Mesodermal cell (in vitro differentiated cells): ENCODE results near the gene SLC16A5.
A peak's percentile ranks its signal among the peaks of the same experiment; 100 is the strongest.
"Not testable (repeated sequence)": the region's sequence is repeated elsewhere in the genome, so short reads cannot be mapped to it uniquely, and the experiment has no call there.

Source experiments
- H3K27ac ChIP-seq: 2 replicates; pipeline ENCODE4 v1.7.0; 2013; ENCODE audit warnings: mild to moderate bottlenecking, low read depth, low read length, moderate library complexity; ENCODE audit not compliant: severe bottlenecking
- H3K36me3 ChIP-seq: 2 replicates; pipeline ENCODE4 v1.7.1; 2013; ENCODE audit warnings: mild to moderate bottlenecking, low read length, moderate library complexity; ENCODE audit not compliant: control insufficient read depth, insufficient read depth
- H3K4me1 ChIP-seq: one replicate; pipeline ENCODE4 v1.7.1; 2013; ENCODE audit warnings: mild to moderate bottlenecking, low read length; ENCODE audit not compliant: insufficient read depth, control insufficient read depth, poor library complexity, severe bottlenecking
- H3K4me3 ChIP-seq: 2 replicates; pipeline ENCODE4 v1.7.0; 2013; ENCODE audit warnings: low read length, control low read depth, mild to moderate bottlenecking; ENCODE audit not compliant: insufficient read depth, poor library complexity, severe bottlenecking; ENCODE audit errors: extremely low read depth
- H3K9me3 ChIP-seq: 2 replicates; pipeline ENCODE4 v1.7.1; 2013; ENCODE audit warnings: mild to moderate bottlenecking, low read length, moderate library complexity; ENCODE audit not compliant: control insufficient read depth
- WGBS, 2 experiments: methylation state at CpG; one replicate each; pipeline ENCODE4 v1.1.5; 2013; ENCODE audit warnings: missing lambda C conversion rate in 2 of 2; ENCODE audit not compliant: insufficient coverage in 2 of 2; 5-methylcytosine and 5-hydroxymethylcytosine counted together

The SLC16A5 gene

DNA sequence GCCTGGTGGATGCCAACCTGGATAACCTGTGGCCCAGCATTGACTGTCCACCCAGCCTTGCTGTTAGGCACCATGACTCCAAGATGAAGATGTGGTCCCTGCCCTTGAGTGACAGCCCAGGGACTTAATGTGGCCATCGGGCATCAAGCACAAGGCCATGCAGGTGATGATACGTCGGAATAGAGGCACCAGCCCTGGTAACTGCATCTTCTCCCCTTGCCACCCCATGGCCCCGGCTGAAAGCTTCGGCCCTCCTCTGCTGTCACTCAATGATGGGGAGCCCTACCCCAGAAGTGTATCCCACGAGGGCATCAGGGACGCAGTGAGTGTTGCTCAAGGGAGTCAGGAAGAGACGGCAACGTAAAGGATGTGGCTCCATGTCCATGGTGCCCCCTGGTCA lies 41.8 kb downstream of the SLC16A5 start:
- Histone ChIP-seq H3K27ac (no peak overlapping the region), H3K36me3 (peaks cover 21% of the 10 kb centered on the region), H3K4me3 (no peak overlapping the region), H3K4me1 (peaks cover 10% of the 10 kb centered on the region), H3K9me3 (no peaks in the 10 kb centered on the region)
- 87 to 91% methylated on average over 9 of the region's 9 CpGs for WGBS, 2 experiments

DNA sequence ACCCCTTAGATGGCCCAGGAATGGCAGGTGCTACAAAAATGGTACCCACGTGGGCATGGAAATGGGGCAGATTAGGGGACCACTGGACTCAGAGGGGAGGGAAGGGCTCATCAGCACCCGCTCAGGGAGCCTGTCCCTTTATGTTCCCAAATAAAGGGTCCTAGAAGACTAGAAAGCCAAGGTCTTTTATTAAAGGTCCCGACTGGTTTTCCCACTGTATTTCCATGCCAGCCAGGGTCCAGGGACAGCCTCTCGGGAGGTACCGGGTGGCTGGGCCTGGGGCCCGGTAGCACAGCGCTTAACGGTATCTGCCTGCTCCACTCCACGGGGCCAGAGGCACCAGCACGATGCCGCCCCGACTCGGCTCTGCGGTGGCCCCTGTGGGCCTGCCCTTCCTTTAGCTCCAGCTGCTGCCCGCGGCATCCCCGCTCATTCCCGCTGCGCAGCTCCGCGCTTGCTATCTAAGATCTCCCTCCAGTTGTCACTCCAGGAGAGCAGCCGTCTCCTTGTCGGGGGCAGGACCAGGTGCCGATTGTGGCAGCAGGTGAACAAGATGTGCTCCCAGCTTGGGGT lies 42.4 kb downstream of the SLC16A5 start:
- Histone ChIP-seq H3K4me3 (peak overlapping the region; percentile 86), H3K36me3 (peaks cover 26% of the 10 kb centered on the region), H3K27ac (no peak overlapping the region), H3K9me3 (no peaks in the 10 kb centered on the region), H3K4me1 (peaks cover 12% of the 10 kb centered on the region)
- WGBS, 2 experiments: 85 to 90% methylated on average over 24 of the region's 24 CpGs

DNA sequence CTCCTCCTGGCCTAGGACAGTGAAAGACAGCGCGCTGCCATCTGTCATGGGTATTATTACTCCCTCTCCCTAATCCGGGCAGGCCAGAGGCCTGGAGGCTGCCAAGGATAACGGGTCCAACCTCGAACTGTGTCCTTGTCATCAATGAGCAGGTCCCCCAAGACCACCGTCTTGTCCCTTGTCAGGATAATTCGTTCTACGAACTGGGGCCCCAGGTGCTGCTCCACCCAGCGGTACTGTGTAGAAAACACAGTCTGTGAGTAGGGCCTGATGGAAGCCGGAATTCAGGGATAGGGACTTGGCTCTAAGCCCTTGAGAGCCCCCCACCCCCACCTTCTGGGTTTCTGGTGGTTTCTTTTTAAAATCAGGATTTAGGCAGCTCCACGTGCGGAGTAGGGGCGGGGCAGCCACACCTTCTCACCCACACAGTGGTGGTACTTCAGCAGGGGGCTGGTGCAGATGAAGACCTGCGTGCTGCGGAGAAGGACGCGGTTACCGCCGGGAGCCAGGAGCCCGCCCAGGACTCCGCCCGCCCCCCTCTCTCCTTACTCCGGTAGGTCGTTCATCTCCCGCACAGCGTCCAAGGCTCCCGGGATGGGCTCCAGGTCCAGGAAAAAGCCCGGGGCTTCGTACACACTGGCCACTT lies 43.0 kb downstream of the SLC16A5 start:
- 12 to 25% methylated on average over 11 to 23 of the region's 29 CpGs for WGBS, 2 experiments

DNA sequence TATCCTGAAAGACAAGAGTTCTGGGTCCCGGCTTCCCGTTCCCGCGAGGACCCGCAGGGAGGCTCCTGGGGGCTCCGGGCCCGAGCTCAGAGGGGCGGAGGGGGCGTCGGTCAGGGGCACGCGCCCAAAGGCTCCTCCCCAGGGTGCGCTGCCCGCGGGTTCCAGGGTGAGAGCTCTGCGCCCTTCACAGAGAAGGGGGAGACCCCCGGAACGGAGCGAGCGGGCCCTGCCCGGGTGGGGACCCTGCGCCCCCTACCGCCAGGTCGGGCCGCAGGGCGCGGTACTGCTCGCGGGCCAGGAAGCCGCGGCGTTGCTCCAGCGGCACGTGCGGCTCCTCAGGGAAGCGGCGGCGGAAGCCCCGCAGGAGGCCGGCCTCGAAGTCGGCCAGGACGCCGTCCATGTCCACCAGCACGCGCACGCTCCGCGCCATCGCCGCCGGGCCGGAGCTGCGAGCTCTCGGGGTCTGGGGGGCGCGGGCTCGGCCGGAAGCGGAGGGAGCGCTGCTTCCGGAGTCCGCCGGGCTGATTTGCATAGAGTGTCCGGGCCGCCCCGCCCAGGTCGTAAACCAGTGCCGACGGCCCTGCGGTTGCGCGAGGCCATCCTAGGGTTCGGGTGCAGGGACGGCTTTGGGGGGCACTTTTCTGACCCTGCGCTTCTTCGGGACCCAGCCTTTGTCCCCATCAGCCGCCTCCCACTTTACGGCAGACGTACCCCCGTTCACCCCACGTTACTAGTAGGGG lies 43.7 kb downstream of the SLC16A5 start, which contains the start of gene NT5C:
Gene NT5C (minus strand): TSS at position 465 of the 740 bp plus-strand sequence. CDS start 35 bp downstream, at position 430.
- Histone ChIP-seq H3K4me3 (peak within 1 kb of the TSS; percentile 86), H3K27ac (peak within 1 kb of the TSS; percentile 89), H3K9me3 (no peaks in the 10 kb centered on the region), H3K36me3 (peaks cover 39% of the 10 kb centered on the region), H3K4me1 (peaks cover 14% of the 10 kb centered on the region)
- WGBS, 2 experiments: 1 to 3% methylated on average over 61 to 82 of the region's 82 CpGs

More for the DNA sequence above, 43.0 kb downstream of the SLC16A5 start:
- peaks cover 14% of the 10 kb centered on the region for H3K4me1 ChIP-seq
- H3K27ac ChIP-seq: peak overlapping the region; percentile 89
- H3K4me3 ChIP-seq: peak overlapping the region; percentile 86
- no peaks in the 10 kb centered on the region for H3K9me3 ChIP-seq
- peaks cover 32% of the 10 kb centered on the region for H3K36me3 ChIP-seq

DNA sequence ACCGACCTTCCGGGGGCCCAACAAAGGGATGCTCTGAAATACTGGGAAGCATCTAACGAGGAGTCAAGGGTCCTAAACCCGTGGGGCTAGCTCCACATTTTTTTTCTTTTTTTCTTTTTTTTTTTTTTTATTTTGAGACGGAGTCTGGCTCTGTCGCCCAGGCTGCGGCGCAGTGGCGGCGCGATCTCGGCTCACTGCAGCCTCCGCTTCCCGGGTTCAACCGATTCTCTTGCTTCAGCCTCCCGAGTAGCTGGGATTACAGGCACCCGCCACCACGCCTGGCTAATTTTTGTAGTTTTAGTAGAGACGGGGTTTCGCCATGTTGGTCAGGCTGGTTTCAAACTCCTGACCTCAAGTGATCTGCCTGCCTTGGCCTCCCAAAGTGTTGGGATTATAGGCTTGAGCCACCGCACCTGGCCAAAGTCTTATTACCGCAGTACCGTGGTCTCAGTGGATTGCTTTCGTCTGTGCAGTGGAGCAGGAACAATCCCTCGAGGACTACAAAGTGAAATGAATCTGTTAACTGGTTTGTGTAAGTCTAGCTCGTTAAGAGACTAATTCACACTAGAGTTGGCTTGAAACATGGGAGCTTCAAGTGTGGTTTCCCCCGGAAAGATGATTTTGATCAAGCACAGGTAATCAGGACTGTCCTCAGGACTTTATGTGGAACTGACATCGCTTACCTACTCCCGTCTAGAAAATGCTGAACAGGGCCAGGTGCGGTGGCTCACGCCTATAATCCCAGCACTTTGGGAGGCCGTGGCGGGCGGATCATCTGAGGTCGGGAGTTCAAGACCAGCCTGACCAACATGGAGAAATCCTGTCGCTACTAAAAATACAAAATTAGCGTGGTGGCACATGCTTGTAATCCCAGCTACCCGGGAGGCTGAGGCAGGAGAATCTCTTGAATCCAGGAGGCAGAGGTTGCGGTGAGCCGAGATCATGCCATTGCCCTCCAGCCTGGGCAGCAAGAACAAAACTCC lies 44.6 kb downstream of the SLC16A5 start:
- 94 to 95% methylated on average over 35 to 36 of the region's 40 CpGs for WGBS, 2 experiments
- H3K4me1 ChIP-seq: peaks cover 14% of the 10 kb centered on the region
- peaks cover 44% of the 10 kb centered on the region for H3K36me3 ChIP-seq
- H3K9me3 ChIP-seq: not testable (repeated sequence)
- peak overlapping the region; percentile 86 for H3K4me3 ChIP-seq
- H3K27ac ChIP-seq: peak overlapping the region; percentile 89

DNA sequence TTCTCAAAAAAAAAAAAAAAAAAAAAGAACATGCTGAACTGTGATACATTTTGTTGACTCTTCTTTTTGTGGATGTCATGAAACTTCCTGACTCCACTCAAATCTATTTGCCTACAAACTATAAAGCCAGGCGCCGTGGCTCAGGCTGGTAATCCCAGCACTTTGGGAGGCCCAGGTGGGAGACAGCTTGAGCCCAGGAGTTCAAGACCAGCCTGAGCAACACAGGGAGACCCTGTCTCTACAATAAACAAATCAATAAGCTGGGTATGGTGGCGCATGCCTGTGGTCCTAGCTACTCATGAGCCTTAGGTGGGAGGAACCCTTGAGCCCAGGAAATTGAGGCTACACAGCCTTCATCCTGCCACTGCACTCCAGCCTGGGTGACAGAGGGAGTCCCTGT lies 45.2 kb downstream of the SLC16A5 start:
- Histone ChIP-seq H3K27ac (no peak overlapping the region), H3K4me3 (no peak overlapping the region), H3K9me3 (no peaks in the 10 kb centered on the region), H3K4me1 (peaks cover 14% of the 10 kb centered on the region), H3K36me3 (peaks cover 49% of the 10 kb centered on the region)
- WGBS, 2 experiments: 72% methylated on average over 2 of the region's 3 CpGs; no CpG with 5 or more reads in 1 of the 2 experiments

DNA sequence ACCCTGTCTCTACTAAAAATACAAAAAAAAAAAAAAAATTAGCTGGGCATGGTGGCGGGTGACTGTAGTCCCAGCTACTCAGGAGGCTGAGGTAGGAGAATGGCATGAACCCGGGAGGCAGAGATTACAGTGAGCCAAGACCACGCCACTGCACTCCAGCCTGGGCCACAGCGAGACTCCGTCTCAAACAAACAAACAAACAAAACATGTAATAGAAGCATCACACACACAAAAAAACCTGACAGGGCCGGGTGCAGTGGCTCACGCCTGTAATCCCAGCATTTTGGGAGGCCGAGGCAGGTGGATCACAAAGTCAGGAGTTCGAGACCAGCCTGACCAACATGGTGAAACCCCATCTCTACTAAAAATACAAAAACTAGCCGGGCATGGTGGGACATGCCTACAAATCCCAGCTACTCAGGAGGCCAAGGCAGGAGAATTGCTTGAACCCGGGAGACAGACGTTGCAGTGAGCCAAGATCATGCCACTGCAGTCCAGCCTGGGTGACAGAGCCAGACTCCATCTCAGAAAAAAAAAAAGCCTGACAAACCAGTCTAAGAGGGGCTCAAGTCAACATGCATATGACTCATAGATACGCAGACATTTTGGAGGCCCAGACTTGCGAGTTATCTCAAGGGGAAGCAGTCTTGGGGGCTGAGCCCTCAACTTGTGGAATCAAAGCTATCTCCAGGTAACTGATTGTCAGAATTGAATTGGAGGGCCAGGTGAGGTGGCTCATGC lies 46.0 kb downstream of the SLC16A5 start:
- H3K4me3 ChIP-seq, H3K27ac ChIP-seq: not testable (repeated sequence)
- H3K36me3 ChIP-seq: peaks cover 56% of the 10 kb centered on the region

DNA sequence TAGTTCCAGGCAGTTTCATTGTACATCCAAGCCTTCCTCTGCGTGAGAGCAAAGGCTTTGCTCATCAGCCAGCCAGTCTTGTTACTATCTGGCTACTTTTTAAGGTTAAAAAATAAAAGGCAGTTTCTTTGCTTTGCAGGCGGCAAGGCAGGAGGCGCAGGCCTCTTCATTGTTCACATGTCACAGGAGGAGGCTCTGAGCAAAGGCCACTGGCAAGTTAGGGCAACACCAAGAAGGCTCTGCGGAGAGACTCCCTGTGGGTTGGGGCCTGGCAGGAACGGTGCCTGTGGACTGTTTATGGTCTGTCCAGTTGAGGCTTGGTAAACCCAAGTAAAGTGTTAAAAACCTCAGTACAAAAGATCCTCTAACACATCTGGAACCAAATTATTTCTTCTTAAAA lies 47.7 kb downstream of the SLC16A5 start:
- peaks cover 7% of the 10 kb centered on the region for H3K4me1 ChIP-seq
- H3K27ac ChIP-seq: peak overlapping the region; percentile 36
- 97% methylated on average over 3 to 4 of the region's 5 CpGs for WGBS, 2 experiments
- H3K4me3 ChIP-seq: no peak overlapping the region
- peaks cover 56% of the 10 kb centered on the region for H3K36me3 ChIP-seq
- no peaks in the 10 kb centered on the region for H3K9me3 ChIP-seq

More for the DNA sequence above, 46.0 kb downstream of the SLC16A5 start:
- WGBS, 2 experiments: 87 to 93% methylated on average over 6 to 10 of the region's 14 CpGs
- H3K4me1 ChIP-seq: peaks cover 14% of the 10 kb centered on the region
- H3K9me3 ChIP-seq: not testable (repeated sequence)

DNA sequence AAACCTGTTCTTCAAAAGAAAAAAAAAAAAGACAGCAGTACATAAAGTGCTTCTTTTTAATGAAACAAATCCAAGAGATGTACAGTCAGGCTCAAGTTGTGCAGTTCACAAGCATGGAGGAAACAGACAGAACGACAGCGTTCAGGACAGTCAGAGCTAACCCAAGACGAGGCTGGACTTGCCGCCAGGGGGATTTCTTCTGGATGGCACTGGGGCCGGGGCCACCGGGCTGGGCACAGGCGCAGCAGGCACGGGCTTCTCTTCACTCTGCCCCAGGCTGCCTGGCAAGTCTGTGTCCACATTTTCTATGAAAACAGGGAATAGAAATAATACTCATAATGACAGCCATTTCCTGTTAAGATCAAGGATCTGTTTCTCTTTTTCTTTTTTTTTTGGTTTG lies 48.2 kb downstream of the SLC16A5 start:
- peaks cover 6% of the 10 kb centered on the region for H3K4me1 ChIP-seq
- H3K27ac ChIP-seq: peak overlapping the region; percentile 29
- H3K4me3 ChIP-seq: no peak overlapping the region
- H3K9me3 ChIP-seq: no peaks in the 10 kb centered on the region
- WGBS, 2 experiments: 94 to 97% methylated on average over 4 to 8 of the region's 8 CpGs
- peaks cover 59% of the 10 kb centered on the region for H3K36me3 ChIP-seq
